A549 (cell line): ENCODE measurements around the gene CD164. TPM values are rescaled to one million over a fixed set of nuclear protein-coding genes. Genes with fewer than 3 reads are reported as not detected.
A peak's percentile ranks its signal among the peaks of the same experiment; 100 is the strongest.

ENCODE experiments used
- ATAC-seq, 2 experiments: fragments of 200-7000 bp in 1 of 2; fragments of >200 bp in 1 of 2; cut with Nextera tagmentation in 1 of 2; cut with Tn5 transposase in 1 of 2; 3 replicates each; pipeline versions ENCODE4 v1.8.0 to v1.9.1; 2018 to 2020; ENCODE audit warnings: mild to moderate bottlenecking in 1 of 2, moderate library complexity in 1 of 2
- CTCF ChIA-PET: fragments of 300-600 bp; sonication (Branson Sonifier 250); formaldehyde crosslinking; extraction: SDS; loops from one replicate; lab custom pipeline; 2021; ENCODE audit warnings: antibody characterized with exemption, inconsistent platforms; lab: Yijun Ruan, JAX
- POLR2A ChIA-PET: fragments of 350-600 bp; formaldehyde crosslinking; extraction: SDS; loops from one replicate; lab custom pipeline; 2021; ENCODE audit warnings: antibody characterized with exemption, inconsistent platforms; lab: Yijun Ruan, JAX
- DNase-seq, 2 experiments: peaks; one replicate each; pipeline versions ENCODE4 v3.0.0 to v3.0.0-alpha.2; 2011 to 2016; ENCODE audit warnings: low read depth in 1 of 2, low spot score in 1 of 2
- FAIRE-seq: peaks from 2 replicates; lab custom pipeline; 2011; peaks lifted over from hg19 to GRCh38; lab: Jason Lieb, UNC
- H3K27ac ChIP-seq, 2 experiments: fragments of >200 bp; sonication (Bioruptor Twin); formaldehyde crosslinking; 3 replicates each; pipeline ENCODE4 v1.5.1; 2016 to 2017
- H3K4me1 ChIP-seq: fragments of >200 bp; sonication (Bioruptor Twin); formaldehyde crosslinking; 3 replicates; pipeline ENCODE4 v1.6.1; 2016
- H3K4me2 ChIP-seq: fragments of >200 bp; sonication (Bioruptor Twin); formaldehyde crosslinking; 3 replicates; pipeline ENCODE4 v1.6.1; 2016
- H3K4me3 ChIP-seq: fragments of >200 bp; sonication (Bioruptor Twin); formaldehyde crosslinking; 3 replicates; pipeline ENCODE4 v1.5.1; 2016
- H3K9me3 ChIP-seq: fragments of >200 bp; sonication (Bioruptor Twin); formaldehyde crosslinking; 3 replicates; pipeline ENCODE4 v1.6.1; 2016
- CBX2 ChIP-seq: fragments of 200-600 bp; sonication (generic); IDR thresholded peaks from 2 replicates; pipeline ENCODE4 v1.6.1; 2016; ENCODE audit warnings: low read depth, mild to moderate bottlenecking, borderline replicate concordance
- CEBPB ChIP-seq, 2 experiments: fragments of >200 bp in 1 of 2; sonication (Bioruptor Twin) in 1 of 2; formaldehyde crosslinking in 1 of 2; IDR thresholded peaks; 2 replicates each; pipeline ENCODE4 v1.6.1; 2012 to 2016
- CHD2 ChIP-seq: fragments of 150-350 bp; IDR thresholded peaks from 2 replicates; pipeline ENCODE4 v1.6.1; 2014; ENCODE audit warnings: low read length; ENCODE audit not compliant: partially characterized antibody
- CHD4 ChIP-seq: fragments of 200-600 bp; sonication (generic); IDR thresholded peaks from 2 replicates; pipeline ENCODE4 v1.6.1; 2016; ENCODE audit warnings: antibody characterized with exemption, mild to moderate bottlenecking, borderline replicate concordance
- CTCF ChIP-seq: fragments of >200 bp; sonication (Bioruptor Twin); formaldehyde crosslinking; IDR thresholded peaks from 3 replicates; pipeline ENCODE4 v1.5.1; 2016
- EHMT2 ChIP-seq: fragments of 200-600 bp; sonication (generic); IDR thresholded peaks from 2 replicates; pipeline ENCODE4 v1.6.1; 2016; ENCODE audit warnings: antibody characterized with exemption, low read depth, mild to moderate bottlenecking, moderate library complexity
- ELK1 ChIP-seq: fragments of 150-350 bp; IDR thresholded peaks from 2 replicates; pipeline ENCODE4 v1.6.1; 2014; ENCODE audit warnings: low read depth, mild to moderate bottlenecking, low read length
- FOXS1 ChIP-seq: fragments of 250-450 bp; sonication (Bioruptor Pico); IDR thresholded peaks from 2 replicates; pipeline ENCODE4 v1.5.0; 2020; ENCODE audit warnings: mild to moderate bottlenecking, moderate library complexity
- HDAC2 ChIP-seq: fragments of 200-600 bp; sonication (generic); IDR thresholded peaks from 2 replicates; pipeline ENCODE4 v1.6.1; 2016
- HEYL ChIP-seq: fragments of 250-450 bp; sonication (Bioruptor Pico); IDR thresholded peaks from 2 replicates; pipeline ENCODE4 v1.8.0; 2021; ENCODE audit warnings: mild to moderate bottlenecking, moderate library complexity
- HOXB5 ChIP-seq: fragments of 250-450 bp; sonication (Bioruptor Pico); IDR thresholded peaks from 2 replicates; pipeline ENCODE4 v1.5.0; 2020; ENCODE audit warnings: mild to moderate bottlenecking, moderate library complexity
- JUN ChIP-seq, 2 experiments: fragments of >200 bp; sonication (Bioruptor Twin); formaldehyde crosslinking; IDR thresholded peaks; 2 replicates in 1 of 2; 3 replicates in 1 of 2; pipeline ENCODE4 v1.6.1; 2016 to 2017
- MAFK ChIP-seq: fragments of 450-650 bp; IDR thresholded peaks from 2 replicates; pipeline ENCODE4 v1.6.1; 2014; ENCODE audit not compliant: partially characterized antibody
- NPAS2 ChIP-seq: fragments of 250-450 bp; sonication (Bioruptor Pico); IDR thresholded peaks from 2 replicates; pipeline ENCODE4 v1.8.0; 2022; ENCODE audit warnings: mild to moderate bottlenecking, moderate library complexity, borderline replicate concordance
- POLR2AphosphoS2 ChIP-seq: conservative IDR thresholded peaks from 2 replicates; pipeline ENCODE4 v1.6.1; 2012; ENCODE audit warnings: low read length, improper control_type of control experiment, inconsistent platforms
- RAD21 ChIP-seq, 2 experiments: fragments of >200 bp in 1 of 2; sonication (Bioruptor Twin) in 1 of 2; formaldehyde crosslinking in 1 of 2; IDR thresholded peaks in 1 of 2; conservative IDR thresholded peaks in 1 of 2; 2 replicates in 1 of 2; 3 replicates in 1 of 2; pipeline ENCODE4 v1.6.1; 2012 to 2018; ENCODE audit warnings: inconsistent platforms in 1 of 2
- RFX5 ChIP-seq: fragments of 450-650 bp; IDR thresholded peaks from 2 replicates; pipeline ENCODE4 v1.7.1; 2014; ENCODE audit warnings: antibody characterized with exemption, mild to moderate bottlenecking, moderate library complexity
- RNF2 ChIP-seq: fragments of 200-600 bp; sonication (generic); IDR thresholded peaks from 2 replicates; pipeline ENCODE4 v1.6.1; 2016; ENCODE audit warnings: low read depth, mild to moderate bottlenecking, antibody characterized with exemption, moderate library complexity, borderline replicate concordance
- SMC3 ChIP-seq: fragments of >200 bp; sonication (Bioruptor Twin); formaldehyde crosslinking; IDR thresholded peaks from 3 replicates; pipeline ENCODE4 v1.6.1; 2018; ENCODE audit warnings: inconsistent platforms
- SREBF2 ChIP-seq: fragments of 450-650 bp; IDR thresholded peaks from 2 replicates; pipeline ENCODE4 v1.6.1; 2014; ENCODE audit warnings: mild to moderate bottlenecking, moderate library complexity
- ZNF302 ChIP-seq: fragments of 250-450 bp; sonication (Bioruptor Pico); IDR thresholded peaks from 2 replicates; pipeline ENCODE4 v1.9.0; 2021; ENCODE audit warnings: inconsistent platforms, mild to moderate bottlenecking, moderate library complexity
- WGBS: methylation state at CpG from one replicate; pipeline ENCODE4 v1.1.6; 2017; ENCODE audit errors: missing lambda C conversion rate; 5-methylcytosine and 5-hydroxymethylcytosine counted together
- polyA plus RNA-seq, 4 experiments: library from polyadenylated mRNA; depleted of rRNA in 3 of 4; stranded (reverse); fragments of >200 nt; fragmentation: RNase III in 1 of 4; extraction: RNeasy Plus Mini Kit Qiagen cat#74134 plus additional on column Dnase treatment in 1 of 4; gene quantifications; 2 replicates in 3 of 4; 3 replicates in 1 of 4; pipeline ENCODE4 v1.2.3, GENCODE V29; 2011 to 2017

The CD164 gene
- polyA plus RNA-seq, 2 of the 4 experiments (the other 2 are of a cell fraction): 91.1 to 174 TPM

GRCh38 chr6:109406196-109406595, 23.9 kb upstream of the CD164 start:
- Histone ChIP-seq H3K27ac (no peak overlapping the region), H3K4me2 (no peak overlapping the region), H3K4me1 (no peaks in the 10 kb centered on the region), H3K4me3 (no peak overlapping the region), H3K9me3 (no peaks in the 10 kb centered on the region)
- ATAC-seq: no peak
- DNase-seq: no peak
- 81% methylated on average over 4 of the region's 4 CpGs for WGBS
- TF ChIP-seq CEBPB (IDR thresholded peaks at IDR 0.05) (peak; percentile 21 to 47; a peak in 3 of 4 replicates), ZNF302 (CRISPR knock-in tag) (no peak), NPAS2 (no peak), FOXS1 (CRISPR knock-in tag) (no peak)
- ChIA-PET CTCF (interaction anchor here (0.6 kb wide), 1 partner anchor 29 kb away, joined by 3 read pairs; no protein-coding TSS in a partner anchor), POLR2A (no interaction called here)
- no peak for FAIRE-seq

GRCh38 chr6:109397020-109397419, 14.8 kb upstream of the CD164 start:
- Histone ChIP-seq H3K9me3 (no peaks in the 10 kb centered on the region), H3K4me3 (no peak overlapping the region), H3K4me2 (no peak overlapping the region), H3K27ac (no peak overlapping the region), H3K4me1 (no peaks in the 10 kb centered on the region)
- ATAC-seq: peak; percentile 54 to 60; a peak in 5 of 6 replicates
- TF ChIP-seq HDAC2: no peak
- TF ChIP-seq FOXS1 (CRISPR knock-in tag): no peak
- no peak for TF ChIP-seq CEBPB (IDR thresholded peaks at IDR 0.05)
- TF ChIP-seq CBX2: no peak
- TF ChIP-seq JUN (IDR thresholded peaks at IDR 0.05): no peak
- TF ChIP-seq CHD4: no peak
- TF ChIP-seq EHMT2: no peak
- TF ChIP-seq SMC3: 0 out of 3 replicates have a peak, but pooled peaks have one; percentile 9
- no peak for TF ChIP-seq CHD2
- no peak for TF ChIP-seq HOXB5 (CRISPR knock-in tag)
- no peak for TF ChIP-seq HEYL (CRISPR knock-in tag)
- no peak for TF ChIP-seq POLR2AphosphoS2
- TF ChIP-seq RNF2: no peak
- TF ChIP-seq SREBF2: no peak
- TF ChIP-seq ELK1: no peak
- TF ChIP-seq MAFK: no peak
- TF ChIP-seq RAD21 (conservative IDR thresholded peaks at IDR 0.05 in 1 of 2, IDR thresholded peaks at IDR 0.05 in 1 of 2): peak; percentile 42 to 53; a peak in 4 of 5 replicates
- TF ChIP-seq RFX5: no peak
- peak; percentile 19; the same call in 2 of the 3 replicates for TF ChIP-seq CTCF
- POLR2A ChIA-PET: interaction anchor here (0.6 kb wide), 1 partner anchor 15 kb away, joined by 3 read pairs; no protein-coding TSS in a partner anchor
- 80% methylated on average over 4 of the region's 4 CpGs for WGBS
- CTCF ChIA-PET: interaction anchor here (0.7 to 2.0 kb wide), 4 partner anchors 10 to 209 kb away, joined by 3 to 8 read pairs (median 4); no protein-coding TSS in a partner anchor
- DNase-seq: peak in 1 of 2 experiments; percentile 11
- FAIRE-seq: no peak
